Measurements from ENCODE around the gene PPM1H. TPM values are rescaled to one million over a fixed set of nuclear protein-coding genes. Genes with fewer than 3 reads are reported as not detected.
"Not testable (repeated sequence)": the region's sequence is repeated elsewhere in the genome, so short reads cannot be mapped to it uniquely, and the experiment has no call there.

The PPM1H gene
- total RNA-seq, 2 donors from 2014 or later, result 1.3 to 2.8 TPM

GRCh38 chr12:62684570-62685295 is 250.2 kb downstream of the PPM1H start:
- intact Hi-C loops (cut with DNase I), result no loop called here
- peak; percentile 92 for DNase-seq (ENCODE audit: low spot score)

GRCh38 chr12:62683776-62684569 is 251.0 kb downstream of the PPM1H start:
- intact Hi-C loops (cut with DNase I), result no loop called here
- peak; percentile 89 for DNase-seq (ENCODE audit: low spot score)

GRCh38 chr12:62681306-62681705 is 253.6 kb downstream of the PPM1H start:
- no peak for DNase-seq (ENCODE audit: low spot score)
- intact Hi-C loops (cut with DNase I), result no loop called here

- intact Hi-C loops (cut with DNase I), result no loop called here
- DNase-seq (ENCODE audit: low spot score), result no peak
Observed at GRCh38 chr12:62679608-62680007, 255.3 kb downstream of the PPM1H start.

- no peak for DNase-seq (ENCODE audit: low spot score)
- intact Hi-C loops (cut with DNase I), result no loop called here
Observed at GRCh38 chr12:62677355-62677754, 257.6 kb downstream of the PPM1H start.

GRCh38 chr12:62676521-62677307 is 258.2 kb downstream of the PPM1H start:
- DNase-seq (ENCODE audit: low spot score), result no peak
- intact Hi-C loops (cut with DNase I), result no loop called here

- intact Hi-C loops (cut with DNase I), result no loop called here
- no peak for DNase-seq (ENCODE audit: low spot score)
Observed at GRCh38 chr12:62673028-62673815, 261.7 kb downstream of the PPM1H start.

GRCh38 chr12:62670986-62671720 is 263.8 kb downstream of the PPM1H start:
- intact Hi-C loops (cut with DNase I), result no loop called here
- no peak for DNase-seq (ENCODE audit: low spot score)

GRCh38 chr12:62668782-62669181 is 266.2 kb downstream of the PPM1H start:
- intact Hi-C loops (cut with DNase I), result no loop called here
- DNase-seq (ENCODE audit: low spot score), result no peak

GRCh38 chr12:62664951-62665350 is 270.0 kb downstream of the PPM1H start:
- intact Hi-C loops (cut with DNase I); DNase-seq (ENCODE audit: low spot score): not testable (repeated sequence)

GRCh38 chr12:62660756-62661155 is 274.2 kb downstream of the PPM1H start:
- intact Hi-C loops (cut with DNase I), result no loop called here
- DNase-seq (ENCODE audit: low spot score), result no peak

GRCh38 chr12:62659453-62660295 is 275.3 kb downstream of the PPM1H start:
- no peak for DNase-seq (ENCODE audit: low spot score)
- intact Hi-C loops (cut with DNase I), result no loop called here

GRCh38 chr12:62658910-62659309 is 276.0 kb downstream of the PPM1H start:
- intact Hi-C loops (cut with DNase I), result no loop called here

GRCh38 chr12:62657363-62657632 is 277.7 kb downstream of the PPM1H start:
- intact Hi-C loops (cut with DNase I), result no loop called here
- no peak for DNase-seq (ENCODE audit: low spot score)

More at GRCh38 chr12:62658910-62659309, 276.0 kb downstream of the PPM1H start:
- DNase-seq (ENCODE audit: low spot score), result no peak

- intact Hi-C loops (cut with DNase I), result no loop called here
- no peak for DNase-seq (ENCODE audit: low spot score)
Observed at GRCh38 chr12:62656591-62657362, 278.2 kb downstream of the PPM1H start.

GRCh38 chr12:62655666-62656151 is 279.2 kb downstream of the PPM1H start:
- intact Hi-C loops (cut with DNase I), result no loop called here
- no peak for DNase-seq (ENCODE audit: low spot score)

Data from posterior vena cava (tissue), 2 donors.